ENCODE results near the gene COL26A1. TPM values are rescaled to one million over a fixed set of nuclear protein-coding genes. Genes with fewer than 3 reads are reported as not detected.

Gene COL26A1
- polyA plus RNA-seq, 1 experiment: 0.48 TPM

GRCh38 chr7:101595766-101596537 lies 233.3 kb downstream of the COL26A1 start:
- H3K36me3 ChIP-seq (ENCODE audit: control insufficient read depth, insufficient read depth, low read length): no peaks in the 10 kb centered on the region
- H3K27me3 ChIP-seq (ENCODE audit: control insufficient read depth, insufficient read depth, low read length): 0 out of 2 replicates have a peak, but pooled peaks cover 3% of the 10 kb centered on the region
- H3K4me3 ChIP-seq (ENCODE audit: low read depth, low read length): no peak overlapping the region
- POLR2A ChIA-PET: interaction anchor here (0.6 kb wide), 1 partner anchor 625 kb away, joined by 18 read pairs; no protein-coding TSS in a partner anchor
- CTCF ChIA-PET: interaction anchor here (0.6 kb wide), 1 partner anchor 168 kb away, joined by 3 read pairs; no protein-coding TSS in a partner anchor
- TF ChIP-seq CTCF (IDR thresholded peaks at IDR 0.05; ENCODE audit: insufficient read depth, low read depth, low read length): no peak
- no peak for DNase-seq (ENCODE audit: low read depth)

- no peak for TF ChIP-seq CTCF (IDR thresholded peaks at IDR 0.05; ENCODE audit: insufficient read depth, low read depth, low read length)
- no peak overlapping the region for H3K4me3 ChIP-seq (ENCODE audit: low read depth, low read length)
- H3K27me3 ChIP-seq (ENCODE audit: control insufficient read depth, insufficient read depth, low read length): 0 out of 2 replicates have a peak, but pooled peaks cover 3% of the 10 kb centered on the region
- H3K36me3 ChIP-seq (ENCODE audit: control insufficient read depth, insufficient read depth, low read length): no peaks in the 10 kb centered on the region
- DNase-seq (ENCODE audit: low read depth): no peak
- CTCF ChIA-PET: interaction anchor here (0.9 kb wide), 1 partner anchor 9 kb away, joined by 3 read pairs; no protein-coding TSS in a partner anchor
- POLR2A ChIA-PET: no interaction called here
Observed at GRCh38 chr7:101596898-101597297, 234.2 kb downstream of the COL26A1 start.

GRCh38 chr7:101597941-101598340 lies 235.3 kb downstream of the COL26A1 start:
- H3K27me3 ChIP-seq (ENCODE audit: control insufficient read depth, insufficient read depth, low read length): 0 out of 2 replicates have a peak, but pooled peaks cover 3% of the 10 kb centered on the region
- no peaks in the 10 kb centered on the region for H3K36me3 ChIP-seq (ENCODE audit: control insufficient read depth, insufficient read depth, low read length)
- no peak for TF ChIP-seq CTCF (IDR thresholded peaks at IDR 0.05; ENCODE audit: insufficient read depth, low read depth, low read length)
- POLR2A ChIA-PET: no interaction called here
- DNase-seq (ENCODE audit: low read depth): no peak
- CTCF ChIA-PET: interaction anchor here (0.6 to 2.9 kb wide), 5 partner anchors 17 to 639 kb away, joined by 3 to 12 read pairs (median 4); no protein-coding TSS in a partner anchor
- no peak overlapping the region for H3K4me3 ChIP-seq (ENCODE audit: low read depth, low read length)

GRCh38 chr7:101598422-101598985 lies 235.8 kb downstream of the COL26A1 start:
- POLR2A ChIA-PET: no interaction called here
- DNase-seq (ENCODE audit: low read depth): no peak
- H3K27me3 ChIP-seq (ENCODE audit: control insufficient read depth, insufficient read depth, low read length): 0 out of 2 replicates have a peak, but pooled peaks cover 3% of the 10 kb centered on the region
- TF ChIP-seq CTCF (IDR thresholded peaks at IDR 0.05; ENCODE audit: insufficient read depth, low read depth, low read length): no peak
- H3K4me3 ChIP-seq (ENCODE audit: low read depth, low read length): no peak overlapping the region
- CTCF ChIA-PET: interaction anchor here (0.6 to 2.9 kb wide), 6 partner anchors 17 to 638 kb away, joined by 3 to 12 read pairs (median 4); no protein-coding TSS in a partner anchor
- no peaks in the 10 kb centered on the region for H3K36me3 ChIP-seq (ENCODE audit: control insufficient read depth, insufficient read depth, low read length)

All from BJ (cell line).